Measurements from ENCODE around the gene CNTN1.

The CNTN1 gene

GRCh38 chr12:40762072-40762471 is 69.8 kb downstream of the CNTN1 start:
- Histone ChIP-seq H3K36me3 (ENCODE audit: insufficient read depth, low read length) (no peaks in the 10 kb centered on the region), H2AFZ (ENCODE audit: low read depth, low read length) (no peak overlapping the region), H3K4me1 (ENCODE audit: insufficient read depth, low read length) (no peaks in the 10 kb centered on the region), H3K9ac (ENCODE audit: low read depth, low read length) (no peak overlapping the region), H4K20me1 (ENCODE audit: insufficient read depth, low read length) (no peaks in the 10 kb centered on the region), H3K27ac (ENCODE audit: low read length) (no peak overlapping the region), H3K79me2 (ENCODE audit: insufficient read depth, low read length) (no peaks in the 10 kb centered on the region), H3K27me3 (ENCODE audit: insufficient read depth, low read length, poor library complexity) (no peaks in the 10 kb centered on the region), H3K9me3 (ENCODE audit: insufficient read depth, low read length, severe bottlenecking) (no peaks in the 10 kb centered on the region), H3K4me2 (ENCODE audit: insufficient read depth, low read length) (no peak overlapping the region), H3K4me3 (ENCODE audit: low read depth in 1 of 2, low read length in 2 of 2) (no peak overlapping the region)
- no peak for ATAC-seq (ENCODE audit: insufficient read depth, low read depth)
- TF ChIP-seq CTCF (IDR thresholded peaks at IDR 0.05; ENCODE audit: borderline replicate concordance, extremely low read depth, low read length, poor library complexity, severe bottlenecking) (no peak), EZH2 (IDR thresholded peaks at IDR 0.05; ENCODE audit: borderline replicate concordance, low read depth, low read length, severe bottlenecking) (no peak)
- no peak for DNase-seq

- Histone ChIP-seq H3K79me2 (ENCODE audit: insufficient read depth, low read length) (no peaks in the 10 kb centered on the region), H3K4me2 (ENCODE audit: insufficient read depth, low read length) (no peak overlapping the region), H3K27ac (ENCODE audit: low read length) (no peak overlapping the region), H3K4me3 (ENCODE audit: low read depth in 1 of 2, low read length in 2 of 2) (no peak overlapping the region), H3K9ac (ENCODE audit: low read depth, low read length) (no peak overlapping the region), H3K4me1 (ENCODE audit: insufficient read depth, low read length) (no peaks in the 10 kb centered on the region), H3K9me3 (ENCODE audit: insufficient read depth, low read length, severe bottlenecking) (no peaks in the 10 kb centered on the region), H2AFZ (ENCODE audit: low read depth, low read length) (no peak overlapping the region), H3K36me3 (ENCODE audit: insufficient read depth, low read length) (no peaks in the 10 kb centered on the region), H4K20me1 (ENCODE audit: insufficient read depth, low read length) (no peaks in the 10 kb centered on the region), H3K27me3 (ENCODE audit: insufficient read depth, low read length, poor library complexity) (no peaks in the 10 kb centered on the region)
- DNase-seq, result no peak
- no peak for ATAC-seq (ENCODE audit: insufficient read depth, low read depth)
- TF ChIP-seq EZH2 (IDR thresholded peaks at IDR 0.05; ENCODE audit: borderline replicate concordance, low read depth, low read length, severe bottlenecking) (no peak), CTCF (IDR thresholded peaks at IDR 0.05; ENCODE audit: borderline replicate concordance, extremely low read depth, low read length, poor library complexity, severe bottlenecking) (no peak)
These were observed 76.1 kb downstream of the CNTN1 start for GRCh38 chr12:40768125-40768864.

GRCh38 chr12:40769846-40770245 is 77.6 kb downstream of the CNTN1 start:
- Histone ChIP-seq H3K4me3 (ENCODE audit: low read depth in 1 of 2, low read length in 2 of 2) (no peak overlapping the region), H3K9me3 (ENCODE audit: insufficient read depth, low read length, severe bottlenecking) (no peaks in the 10 kb centered on the region), H3K4me1 (ENCODE audit: insufficient read depth, low read length) (no peaks in the 10 kb centered on the region), H3K36me3 (ENCODE audit: insufficient read depth, low read length) (no peaks in the 10 kb centered on the region), H3K79me2 (ENCODE audit: insufficient read depth, low read length) (no peaks in the 10 kb centered on the region), H2AFZ (ENCODE audit: low read depth, low read length) (no peak overlapping the region), H3K4me2 (ENCODE audit: insufficient read depth, low read length) (no peak overlapping the region), H3K9ac (ENCODE audit: low read depth, low read length) (no peak overlapping the region), H3K27ac (ENCODE audit: low read length) (no peak overlapping the region), H4K20me1 (ENCODE audit: insufficient read depth, low read length) (no peaks in the 10 kb centered on the region), H3K27me3 (ENCODE audit: insufficient read depth, low read length, poor library complexity) (no peaks in the 10 kb centered on the region)
- TF ChIP-seq CTCF (IDR thresholded peaks at IDR 0.05; ENCODE audit: borderline replicate concordance, extremely low read depth, low read length, poor library complexity, severe bottlenecking), result no peak
- no peak for TF ChIP-seq EZH2 (IDR thresholded peaks at IDR 0.05; ENCODE audit: borderline replicate concordance, low read depth, low read length, severe bottlenecking)
- ATAC-seq (ENCODE audit: insufficient read depth, low read depth), result no peak
- no peak for DNase-seq

Measured in DND-41 (cell line).